Neural cell (in vitro differentiated cells): ENCODE results near the gene CDK5RAP1. TPM values are rescaled to one million over a fixed set of nuclear protein-coding genes. Genes with fewer than 3 reads are reported as not detected.

Experiments
- polyA plus RNA-seq: library from polyadenylated mRNA; depleted of rRNA; stranded (reverse); fragments of >200 nt; gene quantifications from 2 replicates; pipeline ENCODE4 v1.2.3, GENCODE V29; 2014

Gene CDK5RAP1
- polyA plus RNA-seq, 1 donor from 2014 or later = 47.2 TPM

Other genes with a start within 250 kb of the CDK5RAP1 start
- gene BPIFA2, start 233.4 kb downstream of the CDK5RAP1 start, polyA plus RNA-seq = not detected in 2 replicates
- not detected in 2 replicates for gene BPIFA3, start 184.2 kb downstream of the CDK5RAP1 start, polyA plus RNA-seq
- not detected in 2 replicates for gene BPIFA1, start 165.5 kb downstream of the CDK5RAP1 start, polyA plus RNA-seq
- not detected in 2 replicates for gene BPIFB1, start 118.3 kb downstream of the CDK5RAP1 start, polyA plus RNA-seq
- gene SNTA1, start 42.2 kb upstream of the CDK5RAP1 start, polyA plus RNA-seq = 7.2 and 8.6 TPM in 2 replicates
- 15.9 and 21.7 TPM in 2 replicates for gene CBFA2T2, start 88.6 kb upstream of the CDK5RAP1 start, polyA plus RNA-seq